Liver (tissue), 3 donors: ENCODE results near the gene PEAK1.

Experiments used
- CTCF ChIP-seq: fragments of 150-350 bp; IDR thresholded peaks from 2 replicates; pipeline ENCODE4 v1.5.1; 2017; ENCODE audit warnings: improper control_type of control experiment, low read depth, low read length; ENCODE audit not compliant: missing input control
- HNF4A ChIP-seq, 2 donors: conservative IDR thresholded peaks; 2 replicates each; pipeline ENCODE4 v1.6.1; 2016; ENCODE audit warnings: antibody characterized with exemption in 2 of 2, mild to moderate bottlenecking in 2 of 2
- HNF4G ChIP-seq: IDR thresholded peaks from 2 replicates; pipeline ENCODE4 v1.6.1; 2016; ENCODE audit warnings: antibody characterized with exemption
- JUND ChIP-seq, 2 donors: IDR thresholded peaks; 2 replicates each; pipeline ENCODE4 v1.6.1; 2016; ENCODE audit warnings: antibody characterized with exemption in 2 of 2
- MAX ChIP-seq: IDR thresholded peaks from 2 replicates; pipeline ENCODE4 v1.6.1; 2016; ENCODE audit warnings: antibody characterized with exemption
- RAD21 ChIP-seq, 2 donors: IDR thresholded peaks; 2 replicates each; pipeline ENCODE4 v1.6.1; 2016; ENCODE audit warnings: antibody characterized with exemption in 2 of 2, mild to moderate bottlenecking in 2 of 2
- SP1 ChIP-seq: IDR thresholded peaks from 2 replicates; pipeline ENCODE4 v1.6.1; 2018; ENCODE audit warnings: antibody characterized with exemption, mild to moderate bottlenecking
- TAF1 ChIP-seq: conservative IDR thresholded peaks from 2 replicates; pipeline ENCODE4 v1.6.1; 2016; ENCODE audit warnings: antibody characterized with exemption, mild to moderate bottlenecking
- TF ChIP-seq, protein P1 (sequence below): IDR thresholded peaks from 2 replicates; pipeline ENCODE4 v1.6.1; 2016; ENCODE audit warnings: antibody characterized with exemption, mild to moderate bottlenecking
- TF ChIP-seq, protein P2 (sequence below): IDR thresholded peaks from 2 replicates; pipeline ENCODE4 v1.6.1; 2016; ENCODE audit warnings: antibody characterized with exemption
- donor health status: healthy.
- donor health status: healthy.

DNA sequence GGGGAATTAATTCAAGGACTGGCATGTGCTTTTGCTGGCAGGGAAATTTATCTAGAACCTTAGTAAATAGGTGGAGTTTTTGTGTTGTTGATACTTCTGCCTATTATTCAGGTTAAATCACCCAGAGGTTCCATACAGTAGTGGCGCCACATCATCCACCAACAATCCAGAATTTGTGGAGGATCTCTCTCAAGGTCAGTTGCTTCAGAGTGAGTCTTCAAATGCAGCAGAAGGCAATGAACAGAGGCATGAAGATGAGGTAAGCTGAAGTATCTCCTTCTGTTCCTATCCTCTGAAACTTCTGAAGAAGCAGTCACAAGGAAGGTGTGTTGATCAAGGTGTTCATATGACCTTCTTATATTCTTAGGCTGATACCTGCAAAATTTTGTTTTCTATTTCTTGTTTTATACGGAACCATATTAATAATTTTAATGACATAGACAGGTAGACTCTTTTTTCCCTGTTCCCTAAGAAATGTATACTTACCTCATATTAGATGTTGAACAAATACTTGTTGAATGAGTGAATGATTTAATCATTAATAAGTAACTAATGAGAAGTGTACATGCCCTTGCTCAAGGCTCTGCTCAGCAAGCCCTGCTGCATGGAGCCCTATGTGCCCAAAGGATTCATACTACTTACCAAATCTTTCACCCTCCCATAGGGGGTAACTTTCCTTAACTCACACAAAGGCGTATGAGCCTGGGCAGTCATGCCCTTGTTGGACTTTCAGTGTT is 44.4 kb upstream of the PEAK1 start:
- TF ChIP-seq CTCF, result no peak
- TF ChIP-seq, protein P1, sequence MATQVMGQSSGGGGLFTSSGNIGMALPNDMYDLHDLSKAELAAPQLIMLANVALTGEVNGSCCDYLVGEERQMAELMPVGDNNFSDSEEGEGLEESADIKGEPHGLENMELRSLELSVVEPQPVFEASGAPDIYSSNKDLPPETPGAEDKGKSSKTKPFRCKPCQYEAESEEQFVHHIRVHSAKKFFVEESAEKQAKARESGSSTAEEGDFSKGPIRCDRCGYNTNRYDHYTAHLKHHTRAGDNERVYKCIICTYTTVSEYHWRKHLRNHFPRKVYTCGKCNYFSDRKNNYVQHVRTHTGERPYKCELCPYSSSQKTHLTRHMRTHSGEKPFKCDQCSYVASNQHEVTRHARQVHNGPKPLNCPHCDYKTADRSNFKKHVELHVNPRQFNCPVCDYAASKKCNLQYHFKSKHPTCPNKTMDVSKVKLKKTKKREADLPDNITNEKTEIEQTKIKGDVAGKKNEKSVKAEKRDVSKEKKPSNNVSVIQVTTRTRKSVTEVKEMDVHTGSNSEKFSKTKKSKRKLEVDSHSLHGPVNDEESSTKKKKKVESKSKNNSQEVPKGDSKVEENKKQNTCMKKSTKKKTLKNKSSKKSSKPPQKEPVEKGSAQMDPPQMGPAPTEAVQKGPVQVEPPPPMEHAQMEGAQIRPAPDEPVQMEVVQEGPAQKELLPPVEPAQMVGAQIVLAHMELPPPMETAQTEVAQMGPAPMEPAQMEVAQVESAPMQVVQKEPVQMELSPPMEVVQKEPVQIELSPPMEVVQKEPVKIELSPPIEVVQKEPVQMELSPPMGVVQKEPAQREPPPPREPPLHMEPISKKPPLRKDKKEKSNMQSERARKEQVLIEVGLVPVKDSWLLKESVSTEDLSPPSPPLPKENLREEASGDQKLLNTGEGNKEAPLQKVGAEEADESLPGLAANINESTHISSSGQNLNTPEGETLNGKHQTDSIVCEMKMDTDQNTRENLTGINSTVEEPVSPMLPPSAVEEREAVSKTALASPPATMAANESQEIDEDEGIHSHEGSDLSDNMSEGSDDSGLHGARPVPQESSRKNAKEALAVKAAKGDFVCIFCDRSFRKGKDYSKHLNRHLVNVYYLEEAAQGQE, result no peak
- no peak for TF ChIP-seq TAF1
- TF ChIP-seq JUND (IDR thresholded peaks at IDR 0.05), result no peak
- TF ChIP-seq SP1, result no peak
- TF ChIP-seq RAD21 (IDR thresholded peaks at IDR 0.05), result no peak
- TF ChIP-seq HNF4A (conservative IDR thresholded peaks at IDR 0.05), result no peak
- TF ChIP-seq, protein P2, sequence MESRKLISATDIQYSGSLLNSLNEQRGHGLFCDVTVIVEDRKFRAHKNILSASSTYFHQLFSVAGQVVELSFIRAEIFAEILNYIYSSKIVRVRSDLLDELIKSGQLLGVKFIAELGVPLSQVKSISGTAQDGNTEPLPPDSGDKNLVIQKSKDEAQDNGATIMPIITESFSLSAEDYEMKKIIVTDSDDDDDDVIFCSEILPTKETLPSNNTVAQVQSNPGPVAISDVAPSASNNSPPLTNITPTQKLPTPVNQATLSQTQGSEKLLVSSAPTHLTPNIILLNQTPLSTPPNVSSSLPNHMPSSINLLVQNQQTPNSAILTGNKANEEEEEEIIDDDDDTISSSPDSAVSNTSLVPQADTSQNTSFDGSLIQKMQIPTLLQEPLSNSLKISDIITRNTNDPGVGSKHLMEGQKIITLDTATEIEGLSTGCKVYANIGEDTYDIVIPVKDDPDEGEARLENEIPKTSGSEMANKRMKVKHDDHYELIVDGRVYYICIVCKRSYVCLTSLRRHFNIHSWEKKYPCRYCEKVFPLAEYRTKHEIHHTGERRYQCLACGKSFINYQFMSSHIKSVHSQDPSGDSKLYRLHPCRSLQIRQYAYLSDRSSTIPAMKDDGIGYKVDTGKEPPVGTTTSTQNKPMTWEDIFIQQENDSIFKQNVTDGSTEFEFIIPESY, result no peak
- TF ChIP-seq MAX, result no peak
- no peak for TF ChIP-seq HNF4G
